Activated CD8-positive, alpha-beta memory T cell treated with anti-CD3 and anti-CD28 coated beads, Interleukin-2, amount 50 U/mL, for 24 hours (primary cell): ENCODE measurements around the gene CBFA2T3.

ENCODE experiments used
- DNase-seq: peaks from one replicate; pipeline ENCODE4 v3.0.0-alpha.2; 2020; ENCODE audit errors: extremely low read depth

The CBFA2T3 gene

DNA sequence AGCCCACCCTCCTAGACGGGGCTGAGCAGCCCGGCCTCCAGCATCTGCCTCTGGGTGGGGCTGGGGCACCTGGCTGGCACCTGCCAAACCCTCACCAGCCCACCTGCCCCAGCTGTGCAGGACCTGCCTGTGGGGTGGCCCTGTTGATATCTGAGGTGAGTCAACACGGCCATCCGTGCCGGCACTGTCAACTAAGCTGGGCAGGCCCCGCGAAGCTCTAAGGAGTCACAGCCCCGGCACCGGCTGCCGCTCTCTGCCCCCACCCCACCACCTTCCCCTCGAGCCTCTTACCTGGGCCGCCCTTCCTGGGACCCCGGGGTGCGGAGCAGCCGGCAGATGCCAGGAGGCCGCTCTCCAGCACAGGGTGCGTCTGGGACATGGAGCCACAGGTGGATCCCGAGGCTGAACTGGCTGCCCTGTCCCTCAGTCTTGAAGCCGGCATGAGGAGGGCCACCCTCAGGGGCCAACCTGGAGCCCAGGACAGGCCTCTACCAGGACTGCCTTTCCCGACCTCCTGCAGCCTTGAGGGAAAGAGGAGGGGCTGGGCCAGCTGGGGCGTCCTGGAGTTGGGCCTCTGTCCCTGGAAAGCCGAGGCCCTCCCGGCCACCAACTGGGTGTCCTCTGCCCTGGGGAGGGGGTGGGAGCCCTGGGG, 515 bp downstream of the CBFA2T3 start:
- no peak for DNase-seq

DNA sequence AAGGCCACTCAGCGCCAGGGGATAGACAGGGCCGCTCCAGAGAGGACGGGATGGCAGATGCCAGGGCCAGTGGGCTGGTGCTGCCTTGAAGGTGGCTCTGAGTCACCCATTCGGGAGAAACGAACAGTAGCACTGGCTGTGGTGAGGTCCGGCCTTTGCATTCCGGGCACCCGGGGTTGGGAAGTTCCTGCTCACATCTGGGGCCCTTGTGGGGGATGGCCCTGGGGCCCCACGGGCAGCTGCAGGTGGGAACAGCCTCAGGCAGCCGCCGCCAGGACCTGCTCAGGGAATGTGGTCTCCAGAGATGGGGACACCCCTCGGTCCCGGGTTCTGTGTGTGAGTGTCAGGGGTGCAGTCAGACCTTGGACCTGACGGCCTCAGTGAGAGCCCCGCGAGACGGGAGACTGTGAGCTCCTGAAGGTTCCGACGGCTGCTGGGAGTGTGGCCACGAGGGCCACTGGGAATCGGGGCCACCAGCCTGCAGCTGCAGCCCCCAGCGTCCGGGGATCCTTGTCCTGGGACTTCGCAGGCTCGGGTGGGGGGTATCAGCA, 1.4 kb downstream of the CBFA2T3 start:
- no peak for DNase-seq

DNA sequence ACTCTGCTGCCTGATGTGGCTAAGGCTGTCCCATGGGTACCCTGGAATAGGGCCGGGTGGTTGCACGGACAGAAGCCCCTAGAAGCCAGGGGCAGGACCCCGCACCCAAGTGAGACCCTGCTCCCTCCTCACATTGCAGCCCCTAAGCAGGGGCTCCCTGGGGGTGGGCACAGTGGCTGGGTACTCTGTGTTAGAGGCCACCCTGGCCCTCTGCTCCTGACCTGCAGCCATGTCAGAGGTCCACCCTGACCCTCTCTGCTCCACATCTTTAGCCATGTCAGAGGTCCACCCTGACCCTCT, 2.1 kb downstream of the CBFA2T3 start:
- DNase-seq: no peak

DNA sequence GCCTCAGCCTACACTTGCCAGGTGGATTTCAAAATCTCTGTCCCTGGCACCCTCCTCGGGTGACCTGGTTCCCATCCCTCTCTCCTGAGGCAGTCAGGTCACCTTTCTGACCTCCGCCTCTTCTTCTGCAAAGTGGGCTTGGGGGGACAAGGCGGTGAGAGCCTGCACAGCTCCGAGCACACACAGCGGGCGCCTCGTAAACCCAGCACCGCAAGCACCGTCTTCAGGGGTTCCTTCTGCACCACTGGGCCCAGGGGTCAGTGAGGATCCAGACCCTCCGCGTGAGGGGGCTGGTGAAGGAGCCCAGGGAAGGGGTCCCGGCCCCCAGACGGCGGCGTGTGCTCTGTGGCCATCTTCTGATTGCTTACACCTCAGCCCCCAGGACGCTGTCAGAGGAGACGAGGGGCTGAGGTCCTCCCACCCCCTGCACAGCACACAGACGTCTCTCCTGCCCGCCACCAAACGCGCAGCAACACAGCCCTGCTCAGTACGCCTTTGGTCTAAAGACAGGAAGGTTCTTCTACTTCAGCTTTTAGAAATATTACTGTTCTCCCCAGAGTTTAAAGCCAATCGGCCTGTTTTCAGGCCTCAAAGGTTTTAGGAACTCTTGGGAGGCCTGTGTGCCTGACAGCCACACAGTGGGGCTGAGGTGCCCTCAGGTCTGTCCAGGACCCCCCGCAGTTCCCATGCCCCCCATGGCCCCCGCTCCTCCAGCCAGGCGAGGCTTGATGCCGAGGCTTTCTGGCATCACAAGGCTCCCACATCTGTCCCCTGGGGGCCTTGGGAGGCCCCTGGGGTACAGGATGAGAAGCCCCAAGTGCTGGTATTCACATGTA, 2.7 kb downstream of the CBFA2T3 start:
- no peak for DNase-seq

DNA sequence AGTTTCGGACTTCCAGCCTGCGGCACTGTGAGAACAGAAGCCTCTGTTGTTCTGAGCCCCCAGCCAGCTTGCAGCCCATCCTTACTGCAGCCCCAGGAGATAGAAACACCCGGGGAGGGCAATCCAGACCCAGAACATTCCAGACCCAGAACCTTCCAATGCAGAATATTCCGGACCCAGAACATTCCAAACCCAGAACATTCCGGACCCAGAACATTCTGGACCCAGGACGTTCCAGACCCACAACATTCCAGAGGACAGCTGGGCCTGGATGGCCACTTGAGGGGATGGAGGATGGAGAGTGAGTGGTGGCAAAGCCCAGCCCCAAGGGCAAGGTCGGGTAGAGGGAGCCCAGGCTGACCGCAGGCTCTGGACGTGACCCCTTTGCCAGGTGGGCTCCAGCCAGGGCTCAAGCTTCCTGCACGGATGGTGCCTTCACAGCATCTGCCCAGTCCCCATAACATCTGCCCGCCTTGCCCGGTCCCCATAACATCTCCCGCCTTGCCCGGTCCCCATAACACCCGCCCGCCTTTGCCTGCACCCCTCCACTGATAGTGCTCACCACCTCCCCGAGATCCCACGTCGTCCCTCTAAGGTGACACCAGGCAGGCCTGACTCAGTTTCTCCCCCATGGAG, 3.5 kb downstream of the CBFA2T3 start:
- DNase-seq: no peak

DNA sequence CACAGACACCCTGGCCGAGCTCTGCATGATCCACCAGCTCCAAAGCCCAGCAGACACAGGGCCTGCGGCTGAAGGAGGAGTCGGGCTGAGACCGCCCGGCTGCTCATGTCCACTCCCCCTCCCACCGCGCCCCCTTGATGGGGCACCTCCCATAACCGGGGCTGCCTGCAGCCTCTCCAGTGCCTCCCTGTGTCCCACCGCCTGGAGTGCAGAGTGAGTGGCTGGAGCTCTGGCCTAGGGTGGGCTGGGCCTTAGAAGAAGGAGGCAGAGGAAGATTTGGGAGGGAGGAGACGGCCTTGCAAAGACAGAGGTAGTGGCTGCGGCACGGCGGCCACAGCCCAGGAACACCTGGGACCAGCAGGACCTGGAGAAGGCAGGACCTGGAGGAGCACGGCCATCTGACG, 4.0 kb downstream of the CBFA2T3 start:
- DNase-seq: no peak

DNA sequence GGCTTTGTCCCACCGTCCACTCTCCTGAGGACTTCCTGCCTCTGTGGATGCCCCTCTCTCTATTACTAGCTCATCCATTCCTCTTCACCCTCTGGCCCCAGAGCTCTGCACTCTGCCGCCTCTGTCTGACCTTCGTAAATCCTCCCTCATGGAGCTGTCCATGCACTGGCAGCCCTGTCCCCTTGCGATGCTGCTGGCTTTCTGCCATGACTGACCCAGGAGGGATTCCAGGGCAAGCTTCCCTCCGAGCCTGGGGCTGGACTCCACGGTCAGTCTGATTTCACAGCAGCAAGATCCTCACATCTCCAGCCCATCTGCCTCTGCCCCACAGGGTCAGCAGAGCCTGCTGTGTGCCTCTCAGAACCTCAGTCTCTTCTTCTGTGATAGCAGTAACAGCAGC, 4.7 kb downstream of the CBFA2T3 start:
- no peak for DNase-seq

DNA sequence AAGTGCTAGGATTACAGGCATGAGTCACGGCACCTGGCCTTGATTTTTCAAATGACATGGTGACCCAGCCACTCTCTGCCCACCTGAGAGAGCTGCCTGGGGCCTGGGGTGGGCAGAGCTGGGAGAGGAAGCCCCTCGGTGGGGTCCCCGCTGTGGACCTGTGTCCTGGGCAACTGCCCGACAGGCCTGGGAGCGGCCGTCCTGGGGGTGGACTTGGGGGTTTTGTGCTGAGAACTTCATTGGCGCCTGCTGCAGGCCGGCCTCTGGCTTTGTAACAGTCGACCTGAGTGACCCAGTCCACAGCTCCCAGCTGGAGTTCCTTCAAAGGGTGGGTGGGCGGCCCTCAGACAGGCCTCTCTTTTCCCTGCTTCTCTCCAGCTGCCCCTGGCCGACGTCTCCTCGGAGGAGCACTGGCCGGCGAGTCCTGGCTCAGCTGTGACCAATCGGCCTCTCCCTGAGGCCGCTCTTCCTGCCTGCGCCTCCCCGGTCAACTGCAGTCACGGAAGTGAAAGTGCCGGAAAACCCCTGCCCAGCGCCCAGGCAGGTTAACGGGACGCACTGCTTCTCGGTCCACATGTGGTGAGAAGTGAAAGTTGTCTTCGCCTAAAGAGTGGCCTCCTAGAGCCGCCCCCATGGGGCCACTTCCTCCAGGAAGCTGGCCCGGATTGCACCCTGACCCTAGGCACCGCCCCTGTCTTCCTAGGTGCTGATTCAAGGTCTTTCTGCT, 5.5 kb downstream of the CBFA2T3 start:
- DNase-seq: no peak

DNA sequence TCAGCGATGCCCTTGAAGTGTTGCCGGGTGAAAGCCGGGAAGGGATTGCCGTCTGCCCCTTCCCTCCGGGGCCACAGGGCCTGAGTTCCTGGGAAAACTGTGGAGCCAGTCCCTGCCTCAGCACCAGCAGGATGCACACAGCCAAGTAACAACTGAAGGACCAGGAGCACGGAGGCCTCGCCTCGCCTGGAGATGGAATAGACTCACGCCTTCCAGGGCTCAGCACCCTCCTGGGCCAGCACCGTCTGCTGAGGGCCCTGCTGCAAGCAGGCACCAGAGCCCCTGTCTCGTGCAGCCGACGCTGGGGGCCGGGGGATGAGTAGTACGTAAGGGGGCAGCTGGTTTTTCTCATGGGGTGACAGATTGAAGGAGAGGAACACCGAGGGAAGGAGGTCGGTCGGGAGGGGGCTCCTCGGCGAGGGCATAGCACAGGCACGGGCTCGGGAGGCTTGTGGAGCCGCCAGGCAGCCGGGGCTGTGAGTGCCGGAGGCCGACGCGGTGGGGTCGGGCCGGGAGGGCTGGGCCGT, 6.4 kb downstream of the CBFA2T3 start:
- DNase-seq: no peak

DNA sequence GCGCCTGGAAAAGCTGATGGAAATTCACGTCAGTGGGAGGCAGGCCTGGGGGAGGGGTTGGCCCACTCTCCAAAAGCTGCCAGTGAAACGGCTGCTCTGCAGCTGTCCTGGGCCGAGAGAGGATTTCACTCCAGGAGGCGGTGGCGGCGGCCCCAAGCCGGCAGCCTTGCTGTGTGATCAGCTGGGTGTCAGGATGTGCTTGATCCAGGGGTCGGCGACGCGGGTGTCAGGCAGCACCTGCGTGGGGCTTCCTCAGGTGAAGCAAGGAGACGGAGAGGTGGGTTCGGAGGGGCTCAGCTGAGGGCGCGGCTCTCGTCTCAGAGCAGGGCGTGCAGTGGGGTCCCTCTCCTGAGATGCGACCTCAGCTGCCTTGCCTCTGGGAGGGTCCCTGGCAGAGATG, 7.0 kb downstream of the CBFA2T3 start:
- DNase-seq: no peak

DNA sequence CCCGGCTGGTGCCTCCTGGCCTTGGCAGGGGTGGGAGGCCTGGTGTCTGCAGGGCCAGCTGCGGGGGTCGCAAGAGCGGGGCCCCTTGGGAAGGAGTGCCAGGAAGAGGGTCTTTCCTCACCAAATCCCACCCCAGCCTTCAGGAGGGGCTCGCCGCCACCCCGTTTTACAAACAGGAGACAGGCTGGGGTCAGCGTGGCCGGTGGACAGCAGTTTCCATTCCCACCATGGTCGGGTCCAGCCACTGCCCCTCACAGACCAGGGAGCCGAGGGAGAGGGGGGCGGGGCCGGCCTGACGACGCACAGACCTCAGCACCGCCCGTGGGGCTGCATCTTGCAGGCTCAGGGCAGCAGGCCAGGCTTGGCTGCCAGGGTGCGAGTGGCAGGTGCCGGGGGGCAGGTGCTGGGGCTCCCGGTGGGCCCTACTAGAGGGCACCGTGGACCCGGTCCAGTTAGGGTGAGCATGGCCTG, 7.6 kb downstream of the CBFA2T3 start:
- no peak for DNase-seq

DNA sequence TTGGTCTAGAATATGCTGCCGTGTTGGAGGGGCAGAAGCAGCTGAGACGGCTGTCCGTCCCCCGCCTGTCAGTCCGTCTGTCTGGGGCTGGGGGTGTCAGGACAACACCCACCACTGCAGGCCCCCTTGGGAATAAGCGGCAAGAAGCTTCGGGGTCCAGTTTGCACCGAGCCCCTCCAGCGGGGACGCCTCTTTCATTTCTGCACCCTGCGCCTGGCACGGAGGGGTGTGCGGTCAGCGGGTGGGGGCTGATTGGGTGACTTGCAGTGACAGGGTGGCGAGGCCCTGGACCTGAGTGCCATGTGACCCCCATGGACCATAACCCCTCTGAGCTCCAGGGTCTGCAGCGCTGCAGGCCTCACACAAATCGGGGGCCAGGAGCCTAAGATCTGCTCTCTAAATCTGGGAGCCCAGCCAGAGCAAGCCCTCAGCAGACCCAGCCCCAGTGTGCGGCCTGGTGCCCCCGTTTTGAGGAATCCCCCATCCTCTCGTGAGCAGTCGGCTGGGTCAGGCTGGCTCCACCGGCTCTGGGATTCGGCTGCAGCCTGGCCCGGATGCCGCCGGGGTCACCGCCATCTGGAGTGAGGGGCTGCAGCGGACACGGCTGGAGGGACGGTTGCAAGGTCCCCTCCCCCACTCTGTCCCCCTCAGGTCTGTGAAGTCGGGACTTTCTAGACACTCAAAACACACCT, 8.3 kb downstream of the CBFA2T3 start:
- DNase-seq: no peak

DNA sequence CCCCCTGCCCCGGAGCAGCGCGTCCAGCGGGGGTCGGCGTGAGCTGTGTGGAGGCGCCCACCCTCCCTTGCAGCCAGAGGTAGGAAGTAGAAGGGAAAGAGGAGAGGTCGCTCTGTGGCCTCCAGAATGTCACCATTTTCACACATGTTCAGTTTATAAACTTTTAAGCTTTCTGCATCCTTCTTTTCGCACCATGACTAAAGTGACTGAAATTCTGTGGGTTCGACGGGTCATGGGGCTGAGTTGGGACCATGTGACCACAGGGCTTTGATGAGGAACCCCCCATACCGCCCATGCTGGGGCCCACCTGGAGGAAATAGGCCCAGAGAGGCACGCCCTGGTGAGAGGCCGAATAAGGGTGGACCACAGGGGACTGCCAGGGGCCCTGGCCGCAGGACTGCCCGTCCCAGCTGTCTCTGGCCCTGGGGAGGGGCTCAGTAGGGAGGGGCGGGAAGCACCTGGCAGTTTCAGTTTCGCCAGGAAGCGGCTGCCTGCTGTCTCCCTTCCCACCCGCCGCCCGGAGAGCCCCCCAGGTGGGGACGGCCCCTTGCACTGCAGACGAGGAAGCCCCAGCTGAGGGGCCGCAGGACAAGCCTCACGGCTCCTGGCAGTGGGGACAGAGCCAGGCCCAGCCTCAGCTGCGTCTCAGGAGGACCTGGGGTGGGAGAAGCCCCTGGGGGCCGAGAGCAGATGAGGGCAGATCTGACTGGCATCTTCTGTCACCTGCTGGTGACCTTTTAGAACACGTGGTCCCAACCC, 9.0 kb downstream of the CBFA2T3 start:
- no peak for DNase-seq

DNA sequence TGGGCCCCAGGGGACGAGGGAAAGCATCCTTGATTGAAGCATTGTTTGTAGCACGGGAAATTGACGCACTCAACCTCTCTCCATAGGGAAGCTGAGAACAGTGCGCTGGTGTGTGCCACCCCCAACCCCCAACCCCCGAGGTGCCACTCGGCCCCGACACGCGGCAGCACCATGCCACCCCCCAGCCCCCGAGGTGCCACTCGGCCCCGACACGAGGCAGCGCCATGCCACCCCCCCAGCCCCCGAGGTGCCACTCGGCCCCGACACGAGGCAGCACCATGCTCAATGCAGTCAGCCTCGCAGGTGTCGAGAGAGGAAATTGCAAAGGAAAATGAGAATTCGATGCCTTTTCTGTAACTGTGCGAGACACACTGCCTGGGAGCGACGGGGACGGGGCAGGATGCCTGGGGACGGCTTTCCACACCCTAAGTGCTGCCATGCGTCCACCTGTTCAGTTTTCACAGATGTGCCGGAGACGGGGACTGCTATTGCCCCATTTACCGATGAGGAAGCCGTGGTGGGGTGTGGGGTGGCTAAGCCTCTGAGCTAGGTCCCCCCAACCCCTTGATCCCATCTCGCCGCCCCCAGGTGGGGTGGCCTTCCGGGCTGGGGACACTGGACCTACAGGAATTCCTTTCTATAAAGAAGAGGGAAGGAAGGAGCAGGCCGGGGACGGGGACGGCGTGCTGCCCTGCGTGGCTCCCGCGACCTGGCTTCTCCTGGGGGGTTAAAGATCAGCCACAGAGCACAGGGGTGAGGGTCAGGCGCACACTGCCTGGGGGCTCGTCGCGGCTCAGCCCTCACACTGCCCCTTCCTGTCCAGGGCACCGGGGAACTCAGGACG, 9.8 kb downstream of the CBFA2T3 start:
- no peak for DNase-seq

DNA sequence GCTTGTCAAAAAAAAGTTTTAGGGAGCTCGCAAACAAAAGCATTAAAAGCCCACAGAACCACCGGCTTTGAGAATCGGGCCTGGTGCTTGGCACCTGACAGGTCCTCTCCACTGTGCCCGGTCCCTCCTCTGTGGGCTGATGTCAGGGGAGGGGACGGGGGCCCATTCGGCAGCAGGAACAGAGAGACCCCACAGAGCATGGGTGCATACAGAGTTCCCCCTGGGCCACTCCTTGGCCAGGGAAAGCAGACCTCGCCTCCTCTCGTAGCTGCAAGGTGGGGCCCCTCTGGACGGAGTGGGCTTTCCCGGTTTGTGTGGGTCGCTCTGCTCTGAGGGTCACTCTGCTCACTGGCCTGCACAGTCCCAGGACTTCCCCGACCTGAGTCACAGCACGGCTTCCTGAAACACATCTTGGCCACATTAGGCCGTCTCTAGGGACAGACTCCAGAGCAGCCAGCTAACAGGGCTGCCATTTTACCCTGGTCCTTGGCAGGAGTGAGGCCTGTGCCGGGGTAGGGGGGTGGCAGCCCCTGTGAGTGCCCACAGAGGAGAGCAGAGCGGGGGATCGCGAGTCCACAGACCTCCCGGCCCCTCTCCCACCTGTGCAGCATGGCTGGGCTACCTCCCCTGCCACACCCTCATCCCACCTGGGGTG, 11.1 kb downstream of the CBFA2T3 start:
- DNase-seq: no peak

DNA sequence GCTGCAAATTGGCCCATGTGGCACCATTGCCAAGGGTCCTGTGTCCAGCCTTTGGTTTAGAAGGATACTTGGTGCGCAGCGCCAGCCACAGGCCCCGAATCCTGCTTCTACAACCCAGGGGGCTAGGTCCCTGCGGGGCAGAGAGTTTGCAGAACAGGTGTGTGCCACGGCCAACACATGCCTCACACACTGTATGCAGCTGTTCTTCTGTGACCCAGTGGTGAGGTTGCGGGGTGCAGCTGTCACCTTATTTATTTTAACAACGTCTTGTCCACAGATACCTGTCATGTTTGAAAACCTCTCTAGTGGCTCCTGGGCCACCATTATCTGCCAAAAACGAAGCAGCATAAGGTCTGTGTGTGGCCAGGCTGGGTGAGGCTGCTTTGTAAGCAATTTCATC, 11.6 kb downstream of the CBFA2T3 start:
- DNase-seq: no peak

DNA sequence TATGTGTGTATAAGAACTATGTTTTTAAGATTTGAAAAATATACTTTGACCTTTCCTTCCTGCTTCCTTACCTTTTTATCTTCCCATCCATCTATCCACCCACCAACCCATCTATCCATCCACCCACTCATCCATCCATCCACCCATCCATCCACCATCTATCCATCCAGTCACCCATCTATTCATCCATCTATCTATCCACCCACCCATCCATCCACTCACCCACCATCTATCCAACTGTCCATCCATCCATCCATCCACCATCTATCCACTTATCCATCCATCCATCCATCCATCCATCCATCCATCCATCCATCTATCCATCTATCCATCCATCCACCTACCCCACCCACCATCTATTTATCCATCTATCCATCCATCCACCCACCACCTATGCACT, 12.4 kb downstream of the CBFA2T3 start:
- no peak for DNase-seq

DNA sequence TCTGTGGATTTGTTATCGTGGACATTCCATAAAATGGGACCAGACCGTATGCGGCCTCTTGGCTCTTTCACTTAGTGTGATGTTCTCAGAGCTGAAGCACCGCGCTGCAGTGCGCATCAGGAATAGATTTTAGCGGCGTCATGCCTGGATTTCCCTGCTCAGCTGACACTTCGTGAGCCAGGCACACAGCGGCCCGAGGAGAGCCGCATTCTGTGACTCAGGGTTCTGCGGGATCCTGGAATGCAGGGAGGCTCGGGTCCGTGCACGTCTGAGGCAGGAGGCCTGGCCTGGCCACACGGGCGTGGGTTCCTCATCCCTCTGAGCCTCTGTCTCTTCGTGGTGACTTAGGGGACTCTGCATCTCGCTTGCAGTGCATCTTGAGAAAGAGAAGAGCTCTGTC, 13.4 kb downstream of the CBFA2T3 start:
- no peak for DNase-seq
